Endothelial cell of umbilical vein (primary cell): ENCODE data around the gene PXN.

Experiments
- CTCF ChIP-seq, 2 donors: IDR thresholded peaks; 1 replicate in 1 of 2; 2 replicates in 1 of 2; pipeline ENCODE4 v1.5.1; 2011; ENCODE audit warnings: low read length in 2 of 2, mild to moderate bottlenecking in 2 of 2, moderate library complexity in 2 of 2, control low read depth in 1 of 2, inconsistent platforms in 1 of 2, low read depth in 1 of 2; ENCODE audit not compliant: insufficient read depth in 1 of 2; ENCODE audit errors: extremely low read depth in 1 of 2
- EZH2 ChIP-seq: IDR thresholded peaks from 2 replicates; pipeline ENCODE4 v1.6.1; 2012; ENCODE audit warnings: borderline replicate concordance, low read depth, mild to moderate bottlenecking, moderate library complexity, low read length, inconsistent platforms; ENCODE audit not compliant: severe bottlenecking
- JUN ChIP-seq: IDR thresholded peaks from 2 replicates; pipeline ENCODE4 v1.6.1; 2011; ENCODE audit warnings: borderline replicate concordance, low read depth; ENCODE audit not compliant: insufficient read length, insufficient read depth
- MAX ChIP-seq: IDR thresholded peaks from 2 replicates; pipeline ENCODE4 v1.6.1; 2011; ENCODE audit not compliant: insufficient read depth, insufficient read length
- MYC ChIP-seq: IDR thresholded peaks from one replicate; pipeline ENCODE4 v1.6.1; 2011; ENCODE audit warnings: mild to moderate bottlenecking, low read depth, low read length
- POLR2A ChIP-seq: IDR thresholded peaks from 2 replicates; pipeline ENCODE4 v1.6.1; 2012; ENCODE audit warnings: low read depth, mild to moderate bottlenecking, control low read depth, low read length
- POLR2AphosphoS5 ChIP-seq: IDR thresholded peaks from 2 replicates; pipeline ENCODE4 v1.6.1; 2012; ENCODE audit warnings: low read depth, mild to moderate bottlenecking, control low read depth, low read length, moderate library complexity; ENCODE audit not compliant: insufficient read depth

GRCh38 chr12:120247621-120248030, 17.9 kb downstream of the PXN start:
- TF ChIP-seq MAX (no peak), POLR2AphosphoS5 (no peak), CTCF (IDR thresholded peaks at IDR 0.05; ENCODE audit: extremely low read depth in 1 of 2, insufficient read depth in 1 of 2, low read depth in 1 of 2, low read length in 2 of 2) (no peak), POLR2A (no peak), EZH2 (no peak), MYC (no peak), JUN (peak; percentile 38)
